Sigmoid colon (tissue), 3 donors: ENCODE results near the gene ERI3.

ENCODE experiments used
- CTCF ChIP-seq, 4 experiments: fragments of 450-650 bp in 3 of 4; fragments of 200-600 bp in 1 of 4; IDR thresholded peaks; one replicate each; pipeline ENCODE4 v1.5.1; 2016 to 2019; ENCODE audit warnings: antibody characterized with exemption in 4 of 4, mild to moderate bottlenecking in 3 of 4, moderate library complexity in 2 of 4
- POLR2A ChIP-seq, 2 donors: fragments of 450-650 bp; IDR thresholded peaks; one replicate each; pipeline ENCODE4 v1.6.1; 2016; ENCODE audit warnings: antibody characterized with exemption in 2 of 2, mild to moderate bottlenecking in 2 of 2, moderate library complexity in 2 of 2

GRCh38 chr1:44375547-44375946, 20.5 kb upstream of the ERI3 start:
- no peak for TF ChIP-seq POLR2A (IDR thresholded peaks at IDR 0.05)
- no peak for TF ChIP-seq CTCF (IDR thresholded peaks at IDR 0.05)
